HG02571 (cell line): ENCODE measurements around the gene KLK6.

ENCODE experiments used
- ATAC-seq: cut with Tn5 transposase; IDR thresholded peaks from one replicate; pipeline ENCODE4 v1.9.1; 2021; ENCODE audit warnings: mild to moderate bottlenecking, moderate library complexity; ENCODE audit not compliant: unreplicated experiment

Gene KLK6

GRCh38 chr19:50912727-50913716 is 56.4 kb downstream of the KLK6 start:
- no peak for ATAC-seq

- ATAC-seq: no peak
Measured at GRCh38 chr19:50912102-50912599, 57.2 kb downstream of the KLK6 start.

GRCh38 chr19:50911206-50912101 is 57.9 kb downstream of the KLK6 start, which contains the start of gene KLK4:
KLK4 (minus strand) TSS chr19:50911395; CDS start chr19:50910738, 657 bp downstream.
- ATAC-seq: no peak

GRCh38 chr19:50910722-50911121 is 58.7 kb downstream of the KLK6 start:
- no peak for ATAC-seq

- no peak for ATAC-seq
Measured at GRCh38 chr19:50909240-50910070, 59.9 kb downstream of the KLK6 start.
